Muscle of arm (tissue), 14 donors: ENCODE measurements around the gene RFC1. TPM values are rescaled to one million over a fixed set of nuclear protein-coding genes. Genes with fewer than 3 reads are reported as not detected.
A peak's percentile ranks its signal among the peaks of the same experiment; 100 is the strongest.
"Not testable (repeated sequence)": the region's sequence is repeated elsewhere in the genome, so short reads cannot be mapped to it uniquely, and the experiment has no call there.

Source experiments
- DNase-seq: peaks from one replicate; pipeline ENCODE4 v3.0.0-alpha.2; 2013
- long read RNA-seq, 11 donors: transcript quantifications; one replicate each; lab custom pipeline, GENCODE V29; 2026
- polyA plus RNA-seq, 12 donors: library from polyadenylated mRNA; unstranded; fragments of 120-200 nt; gene quantifications; one replicate each; pipeline ENCODE4 v1.2.1, GENCODE V29; 2013; ENCODE audit not compliant: insufficient read length in 12 of 12

The RFC1 gene, protein sequence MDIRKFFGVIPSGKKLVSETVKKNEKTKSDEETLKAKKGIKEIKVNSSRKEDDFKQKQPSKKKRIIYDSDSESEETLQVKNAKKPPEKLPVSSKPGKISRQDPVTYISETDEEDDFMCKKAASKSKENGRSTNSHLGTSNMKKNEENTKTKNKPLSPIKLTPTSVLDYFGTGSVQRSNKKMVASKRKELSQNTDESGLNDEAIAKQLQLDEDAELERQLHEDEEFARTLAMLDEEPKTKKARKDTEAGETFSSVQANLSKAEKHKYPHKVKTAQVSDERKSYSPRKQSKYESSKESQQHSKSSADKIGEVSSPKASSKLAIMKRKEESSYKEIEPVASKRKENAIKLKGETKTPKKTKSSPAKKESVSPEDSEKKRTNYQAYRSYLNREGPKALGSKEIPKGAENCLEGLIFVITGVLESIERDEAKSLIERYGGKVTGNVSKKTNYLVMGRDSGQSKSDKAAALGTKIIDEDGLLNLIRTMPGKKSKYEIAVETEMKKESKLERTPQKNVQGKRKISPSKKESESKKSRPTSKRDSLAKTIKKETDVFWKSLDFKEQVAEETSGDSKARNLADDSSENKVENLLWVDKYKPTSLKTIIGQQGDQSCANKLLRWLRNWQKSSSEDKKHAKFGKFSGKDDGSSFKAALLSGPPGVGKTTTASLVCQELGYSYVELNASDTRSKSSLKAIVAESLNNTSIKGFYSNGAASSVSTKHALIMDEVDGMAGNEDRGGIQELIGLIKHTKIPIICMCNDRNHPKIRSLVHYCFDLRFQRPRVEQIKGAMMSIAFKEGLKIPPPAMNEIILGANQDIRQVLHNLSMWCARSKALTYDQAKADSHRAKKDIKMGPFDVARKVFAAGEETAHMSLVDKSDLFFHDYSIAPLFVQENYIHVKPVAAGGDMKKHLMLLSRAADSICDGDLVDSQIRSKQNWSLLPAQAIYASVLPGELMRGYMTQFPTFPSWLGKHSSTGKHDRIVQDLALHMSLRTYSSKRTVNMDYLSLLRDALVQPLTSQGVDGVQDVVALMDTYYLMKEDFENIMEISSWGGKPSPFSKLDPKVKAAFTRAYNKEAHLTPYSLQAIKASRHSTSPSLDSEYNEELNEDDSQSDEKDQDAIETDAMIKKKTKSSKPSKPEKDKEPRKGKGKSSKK
- 100 to 1,000 TPM in 1 of 12 donors, 10 to 100 TPM in 10, not detected in 1; 25.0 to 104 (median 38.4) TPM for polyA plus RNA-seq
- long read RNA-seq, donor 1, full-length matches to known transcripts, result 5 of 48 reads
- long read RNA-seq, donor 1, partial matches to known transcripts, result 43 of 48 reads
- long read RNA-seq, donor 1, other reads (novel, unspliced or antisense), result 0 of 48 reads
- long read RNA-seq, donor 2, full-length matches to known transcripts, result 1 of 21 reads
- long read RNA-seq, donor 2, partial matches to known transcripts, result 20 of 21 reads
- long read RNA-seq, donor 2, other reads (novel, unspliced or antisense), result 0 of 21 reads
- long read RNA-seq, donor 3, full-length matches to known transcripts, result 3 of 18 reads
- long read RNA-seq, donor 3, partial matches to known transcripts, result 15 of 18 reads
- long read RNA-seq, donor 3, other reads (novel, unspliced or antisense), result 0 of 18 reads
- long read RNA-seq, donor 4, full-length matches to known transcripts, result 1 of 7 reads
- long read RNA-seq, donor 4, partial matches to known transcripts, result 6 of 7 reads
- long read RNA-seq, donor 4, other reads (novel, unspliced or antisense), result 0 of 7 reads
- long read RNA-seq, donor 5, full-length matches to known transcripts, result 4 of 22 reads
- long read RNA-seq, donor 5, partial matches to known transcripts, result 18 of 22 reads
- long read RNA-seq, donor 5, other reads (novel, unspliced or antisense), result 0 of 22 reads
- long read RNA-seq, donor 6, partial matches to known transcripts, result 9 of 11 reads
- long read RNA-seq, donor 6, other reads (novel, unspliced or antisense), result 0 of 11 reads
- long read RNA-seq, donor 7, result 0 reads
- long read RNA-seq, donor 8, full-length matches to known transcripts, result 3 of 41 reads
- long read RNA-seq, donor 8, partial matches to known transcripts, result 38 of 41 reads
- long read RNA-seq, donor 8, other reads (novel, unspliced or antisense), result 0 of 41 reads
- long read RNA-seq, donor 9, full-length matches to known transcripts, result 1 of 9 reads
- long read RNA-seq, donor 9, partial matches to known transcripts, result 8 of 9 reads
- long read RNA-seq, donor 9, other reads (novel, unspliced or antisense), result 0 of 9 reads
- long read RNA-seq, donor 10, full-length matches to known transcripts, result 2 of 30 reads
- long read RNA-seq, donor 10, partial matches to known transcripts, result 28 of 30 reads
- long read RNA-seq, donor 10, other reads (novel, unspliced or antisense), result 0 of 30 reads
- long read RNA-seq, donor 11, full-length matches to known transcripts, result 2 of 32 reads
- long read RNA-seq, donor 11, partial matches to known transcripts, result 30 of 32 reads
- long read RNA-seq, donor 11, other reads (novel, unspliced or antisense), result 0 of 32 reads

GRCh38 chr4:39365830-39366771 lies at the start of gene RFC1:
TSS of gene RFC1 (minus strand) at chr4:39366362. CDS start at chr4:39366241, 121 bp downstream.
- DNase-seq, result peak; percentile 96

DNA sequence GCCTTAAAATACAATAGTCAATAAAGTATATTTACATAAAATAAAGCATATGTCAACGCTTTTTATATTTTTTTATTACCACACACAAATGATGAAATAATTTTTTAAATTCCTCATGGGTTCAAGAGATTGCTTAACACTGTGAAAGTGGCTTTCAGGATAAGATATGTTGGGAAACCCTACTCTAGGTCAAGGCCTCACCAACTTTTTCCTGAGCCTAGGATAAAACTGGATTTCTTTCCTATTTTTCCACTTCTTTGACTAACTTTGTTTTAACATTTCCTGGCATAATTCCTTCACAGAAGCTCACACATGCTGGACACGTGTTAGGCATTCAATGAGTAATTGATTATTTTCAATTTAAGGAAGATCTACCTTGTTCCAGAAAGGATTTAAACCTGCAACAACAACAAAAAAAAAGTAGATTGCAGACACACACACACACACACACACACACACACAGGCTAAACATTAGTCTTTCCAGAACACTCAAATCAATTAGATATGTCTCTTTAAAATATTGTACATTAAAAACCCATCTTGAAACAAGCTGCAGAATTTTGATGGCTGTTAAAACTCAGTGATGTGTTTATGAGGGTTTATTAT lies 49.6 kb upstream of the RFC1 start:
- no peak for DNase-seq

DNA sequence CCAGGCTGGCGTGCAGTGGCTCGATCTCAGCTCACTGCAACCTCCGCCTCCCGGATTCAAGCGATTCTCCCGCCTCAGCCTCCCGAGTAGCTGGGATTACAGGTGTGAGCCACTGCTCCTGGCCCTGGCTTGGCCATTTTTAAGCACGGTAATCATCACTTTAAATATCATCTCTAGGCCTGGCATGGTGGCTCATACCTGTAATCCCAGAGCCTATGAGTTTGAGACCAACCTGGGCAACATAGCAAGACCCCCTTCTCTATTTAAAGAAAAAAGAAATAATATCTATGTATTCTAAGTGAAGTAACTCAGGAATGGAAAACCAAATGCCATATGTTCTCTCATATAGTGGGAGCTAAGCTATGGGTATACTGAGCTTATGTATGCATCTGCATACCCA lies 45.4 kb upstream of the RFC1 start:
- not testable (repeated sequence) for DNase-seq

- no peak for DNase-seq
Measured at GRCh38 chr4:39410415-39410814, 44.3 kb upstream of the RFC1 start.

DNA sequence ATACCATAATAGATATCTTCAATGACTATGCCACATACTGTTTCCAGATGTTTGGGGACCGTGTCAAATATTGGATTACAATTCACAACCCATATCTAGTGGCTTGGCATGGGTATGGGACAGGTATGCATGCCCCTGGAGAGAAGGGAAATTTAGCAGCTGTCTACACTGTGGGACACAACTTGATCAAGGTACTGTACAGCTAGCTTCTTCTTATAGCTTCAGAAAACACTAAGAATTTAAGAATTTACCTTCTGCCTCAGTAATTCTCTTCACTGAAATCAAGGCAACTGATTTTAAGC lies 41.4 kb upstream of the RFC1 start:
- no peak for DNase-seq

GRCh38 chr4:39406763-39407583 lies 40.8 kb upstream of the RFC1 start, which contains the start of gene KLB:
TSS of gene KLB (plus strand) at chr4:39406930. CDS start at chr4:39406950, 20 bp downstream.
- peak; percentile 7 for DNase-seq

DNA sequence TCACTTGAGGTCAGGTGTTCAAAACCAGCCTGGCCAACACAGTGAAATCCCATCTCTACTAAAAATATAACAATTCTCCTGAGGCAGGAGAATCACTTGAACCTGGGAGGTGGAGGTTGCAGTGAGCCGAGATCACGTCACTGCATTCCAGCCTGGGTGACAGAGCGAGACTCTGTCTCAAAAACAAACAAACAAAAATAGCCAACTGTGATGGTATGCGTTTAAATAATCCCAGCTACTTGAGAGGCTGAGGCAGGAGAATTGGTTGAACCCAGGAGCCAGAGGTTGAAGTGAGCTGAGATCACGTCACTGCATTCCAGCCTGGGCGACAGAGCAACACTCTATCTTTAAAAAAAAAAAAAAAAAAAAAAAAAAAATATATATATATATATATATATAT lies 35.5 kb upstream of the RFC1 start:
- not testable (repeated sequence) for DNase-seq

DNA sequence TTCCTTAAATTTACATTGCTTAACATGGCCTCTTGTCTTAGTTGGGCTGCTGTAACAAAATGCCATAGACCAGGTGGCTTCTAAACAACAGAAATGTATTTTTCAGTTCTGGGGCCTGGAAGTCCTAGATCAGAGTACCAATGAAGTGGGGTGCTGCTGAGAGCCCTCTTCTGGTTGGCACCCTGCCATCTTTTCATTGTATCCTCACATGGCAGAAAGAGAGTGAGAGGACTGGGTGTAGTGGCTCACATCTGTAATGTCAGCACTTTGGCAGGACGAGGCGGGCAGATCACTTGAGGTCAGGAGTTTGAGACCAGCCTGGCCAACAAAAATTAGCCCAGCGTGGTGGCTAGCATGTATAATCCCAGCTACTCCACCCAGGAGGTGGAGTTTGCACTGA lies 28.5 kb upstream of the RFC1 start:
- DNase-seq, result no peak

- no peak for DNase-seq
Measured at GRCh38 chr4:39390603-39391002, 24.4 kb upstream of the RFC1 start.

GRCh38 chr4:39384563-39384962 lies 18.4 kb upstream of the RFC1 start:
- no peak for DNase-seq

DNA sequence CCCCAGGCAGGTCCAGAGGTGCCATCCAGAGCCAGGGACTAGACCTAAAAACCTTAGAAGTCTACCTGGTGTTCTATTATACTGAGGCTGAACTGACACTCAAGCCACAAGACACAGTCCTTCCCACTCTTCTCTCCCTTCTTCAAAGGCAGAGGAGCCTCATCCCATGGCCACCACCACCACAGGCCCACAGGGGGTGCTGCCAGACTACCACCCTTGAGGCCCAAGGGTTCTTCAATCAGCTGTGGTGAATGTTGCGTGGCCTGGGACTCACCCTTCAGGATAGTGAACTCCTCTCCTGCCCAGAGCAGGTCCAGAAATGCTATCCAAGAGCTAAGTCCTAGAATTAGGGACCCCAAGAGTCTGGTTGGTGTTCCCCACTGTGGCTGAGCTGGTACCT lies 17.5 kb upstream of the RFC1 start:
- no peak for DNase-seq

DNA sequence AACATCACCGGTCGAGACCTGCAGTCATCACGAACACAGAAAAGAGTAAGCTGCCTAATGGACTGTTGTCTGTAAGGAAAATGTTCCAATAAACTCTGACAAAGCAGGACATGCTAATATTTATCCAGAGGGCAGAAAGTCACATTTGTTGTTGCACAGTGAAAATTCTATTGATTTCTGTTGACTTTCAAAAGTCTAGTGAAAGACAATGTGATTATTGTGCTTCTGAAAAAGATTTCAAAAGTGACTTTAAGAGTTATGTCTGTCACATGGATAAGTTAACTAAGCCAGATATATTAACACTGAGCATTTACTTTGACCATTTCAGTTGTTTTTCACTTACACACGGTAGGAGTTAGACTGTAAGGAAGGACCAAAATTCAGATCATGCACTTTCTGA lies 9.3 kb upstream of the RFC1 start:
- DNase-seq, result no peak

DNA sequence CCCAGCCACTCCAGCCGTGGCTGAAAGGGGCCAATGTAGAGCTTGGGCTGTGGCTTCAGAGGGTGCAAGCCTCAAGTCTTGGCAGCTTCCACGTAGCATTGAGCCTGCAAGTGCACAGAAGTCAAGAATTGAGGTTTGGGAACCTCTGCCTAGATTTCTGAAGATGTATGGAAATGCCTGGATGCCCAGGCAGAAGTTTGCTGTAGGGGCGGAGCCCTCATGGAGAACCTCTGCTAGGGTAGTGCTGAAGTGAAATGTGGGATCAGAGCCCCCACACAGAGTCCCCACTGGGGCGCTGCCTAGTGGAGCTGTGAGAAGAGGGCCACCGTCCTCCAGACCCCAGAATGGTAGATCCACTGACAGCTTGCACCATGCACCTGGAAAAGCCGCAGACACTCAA lies 5.0 kb upstream of the RFC1 start:
- DNase-seq, result not testable (repeated sequence)

DNA sequence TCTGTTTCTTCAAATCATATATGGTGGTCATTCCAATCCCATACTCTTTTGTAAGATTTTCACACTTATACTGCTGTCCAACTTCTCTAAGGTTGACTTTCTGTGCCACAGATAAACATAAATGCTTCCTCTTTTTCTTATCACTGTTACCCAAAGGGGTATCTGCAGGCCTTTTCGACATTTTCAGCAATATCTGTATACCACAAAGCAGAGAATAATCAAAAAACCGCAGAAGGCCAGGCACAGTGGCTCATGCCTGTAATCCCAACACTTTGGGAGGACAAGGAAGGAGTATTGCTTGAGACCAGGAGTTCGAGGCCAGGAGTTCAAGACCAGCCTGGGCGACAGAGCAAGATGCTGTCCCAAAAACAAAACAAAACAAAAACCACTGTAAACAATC lies 3.1 kb upstream of the RFC1 start:
- DNase-seq, result no peak

DNA sequence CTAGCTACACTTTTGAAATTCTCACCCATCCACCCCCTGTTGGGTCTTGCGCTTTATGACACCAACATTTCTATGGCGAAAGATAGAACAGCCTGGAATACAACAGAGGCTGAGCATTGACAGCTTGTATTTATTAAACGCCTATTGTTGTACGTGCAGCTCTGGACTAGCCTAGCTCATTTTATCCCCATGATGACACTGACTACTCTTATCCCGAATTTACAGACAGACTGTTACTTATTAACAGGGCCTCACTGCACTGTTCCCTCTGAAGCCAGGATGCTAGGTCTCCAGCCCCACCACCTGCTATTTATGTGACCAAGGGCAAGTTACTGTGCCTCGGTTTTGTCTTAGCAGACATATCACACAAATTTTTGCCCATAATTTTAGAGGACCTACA lies 1.0 kb upstream of the RFC1 start:
- DNase-seq, result no peak

GRCh38 chr4:39365360-39365759 lies 802 bp downstream of the RFC1 start:
- DNase-seq, result no peak
